Liver (tissue), 9 donors: ENCODE data around the gene LARGE1. TPM values are rescaled to one million over a fixed set of nuclear protein-coding genes. Genes with fewer than 3 reads are reported as not detected.
A peak's percentile ranks its signal among the peaks of the same experiment; 100 is the strongest.

ENCODE experiments used
- DNase-seq: peaks from one replicate; pipeline ENCODE4 v3.0.0-alpha.2; 2017; ENCODE audit warnings: low spot score
- H3K27ac ChIP-seq, 2 donors: one replicate each; pipeline ENCODE4 v1.7.0; 2013; ENCODE audit warnings: inconsistent platforms in 2 of 2, low read length in 2 of 2, control low read depth in 1 of 2, low read depth in 1 of 2, mild to moderate bottlenecking in 1 of 2
- H3K27me3 ChIP-seq, 4 donors: one replicate each; pipeline versions ENCODE4 v1.6.1 to v1.7.0; 2013; ENCODE audit warnings: low read length in 3 of 4, inconsistent platforms in 1 of 4, mild to moderate bottlenecking in 1 of 4, moderate library complexity in 1 of 4; ENCODE audit not compliant: control insufficient read depth in 4 of 4, insufficient read depth in 4 of 4
- H3K36me3 ChIP-seq, 4 donors: one replicate each; pipeline versions ENCODE4 v1.6.1 to v1.7.0; 2013; ENCODE audit warnings: low read length in 3 of 4, mild to moderate bottlenecking in 3 of 4, low read depth in 1 of 4, moderate library complexity in 1 of 4; ENCODE audit not compliant: control insufficient read depth in 4 of 4, insufficient read depth in 3 of 4
- H3K4me1 ChIP-seq, 4 donors: one replicate each; pipeline versions ENCODE4 v1.6.1 to v1.7.0; 2013; ENCODE audit warnings: low read length in 3 of 4, mild to moderate bottlenecking in 3 of 4, moderate library complexity in 1 of 4; ENCODE audit not compliant: control insufficient read depth in 4 of 4, insufficient read depth in 4 of 4
- H3K4me3 ChIP-seq, 3 donors: one replicate each; pipeline versions ENCODE4 v1.6.1 to v1.7.0; 2013; ENCODE audit warnings: low read length in 3 of 3, control low read depth in 1 of 3, low read depth in 1 of 3, mild to moderate bottlenecking in 1 of 3
- H3K9ac ChIP-seq, 2 donors: one replicate each; pipeline ENCODE4 v1.7.0; 2013; ENCODE audit warnings: low read length in 2 of 2, mild to moderate bottlenecking in 2 of 2, moderate library complexity in 2 of 2, control low read depth in 1 of 2, low read depth in 1 of 2
- H3K9me3 ChIP-seq, 4 donors: one replicate each; pipeline versions ENCODE4 v1.6.1 to v1.7.0; 2013; ENCODE audit warnings: low read length in 3 of 4; ENCODE audit not compliant: control insufficient read depth in 4 of 4
- EGR1 ChIP-seq, 2 donors: IDR thresholded peaks; 2 replicates each; pipeline ENCODE4 v1.6.1; 2016 to 2018; ENCODE audit warnings: antibody characterized with exemption in 2 of 2, low read depth in 2 of 2
- FOXA1 ChIP-seq: IDR thresholded peaks from 2 replicates; pipeline ENCODE4 v1.6.1; 2016; ENCODE audit warnings: antibody characterized with exemption
- FOXA2 ChIP-seq: IDR thresholded peaks from 2 replicates; pipeline ENCODE4 v1.6.1; 2016; ENCODE audit warnings: antibody characterized with exemption
- HNF4G ChIP-seq: IDR thresholded peaks from 2 replicates; pipeline ENCODE4 v1.6.1; 2016; ENCODE audit warnings: antibody characterized with exemption
- JUND ChIP-seq, 2 donors: IDR thresholded peaks; 2 replicates each; pipeline ENCODE4 v1.6.1; 2016; ENCODE audit warnings: antibody characterized with exemption in 2 of 2
- NR2F2 ChIP-seq: IDR thresholded peaks from 2 replicates; pipeline ENCODE4 v1.6.1; 2016; ENCODE audit warnings: antibody characterized with exemption
- RXRA ChIP-seq, 2 donors: IDR thresholded peaks; 2 replicates each; pipeline ENCODE4 v1.6.1; 2017 to 2018; ENCODE audit warnings: antibody characterized with exemption in 2 of 2, mild to moderate bottlenecking in 1 of 2
- SP1 ChIP-seq: IDR thresholded peaks from 2 replicates; pipeline ENCODE4 v1.6.1; 2018; ENCODE audit warnings: antibody characterized with exemption, mild to moderate bottlenecking
- TAF1 ChIP-seq: conservative IDR thresholded peaks from 2 replicates; pipeline ENCODE4 v1.6.1; 2016; ENCODE audit warnings: antibody characterized with exemption, mild to moderate bottlenecking
- WGBS: extraction: QIAGEN DNeasy Blood & Tissue Kit; methylation state at CpG from one replicate; pipeline ENCODE4 v1.1.7; 2013; 5-methylcytosine and 5-hydroxymethylcytosine counted together
- polyA plus RNA-seq, 2 donors: library from polyadenylated mRNA; stranded (reverse) in 1 of 2; unstranded in 1 of 2; fragments of 200-250 nt in 1 of 2; fragments of >200 nt in 1 of 2; fragmentation: Nextera tagmentation in 1 of 2; extraction: Ambion mirVana in 1 of 2; gene quantifications; one replicate each; pipeline versions ENCODE4 v1.2.1 to v1.2.3, GENCODE V29; 2013 to 2015
- total RNA-seq, 2 donors: library from RNA; depleted of rRNA; stranded (reverse); fragments of >200 nt; gene quantifications; one replicate each; pipeline ENCODE4 v1.2.3, GENCODE V29; 2014
- TF ChIP-seq, protein P1 (sequence below): IDR thresholded peaks from 2 replicates; pipeline ENCODE4 v1.6.1; 2016; ENCODE audit warnings: antibody characterized with exemption
- TF ChIP-seq, protein P2 (sequence below): IDR thresholded peaks from 2 replicates; pipeline ENCODE4 v1.6.1; 2016; ENCODE audit warnings: antibody characterized with exemption
- TF ChIP-seq, protein P3 (sequence below): IDR thresholded peaks from 2 replicates; pipeline ENCODE4 v1.6.1; 2016; ENCODE audit warnings: antibody characterized with exemption
- TF ChIP-seq, protein P4 (sequence below): IDR thresholded peaks from 2 replicates; pipeline ENCODE4 v1.6.1; 2016; ENCODE audit warnings: antibody characterized with exemption, mild to moderate bottlenecking
- donor health status: healthy.
- donor health status: healthy.
- donor health status: healthy.
- donor health status: healthy.
- donor health status: healthy.

LARGE1 gene
- total RNA-seq = 10 to 100 TPM in 1 of 2 donors, 1 to 10 TPM in 1; 4.7 to 14.1 TPM
- 1 to 10 TPM; 2.3 to 6.7 TPM for polyA plus RNA-seq

DNA sequence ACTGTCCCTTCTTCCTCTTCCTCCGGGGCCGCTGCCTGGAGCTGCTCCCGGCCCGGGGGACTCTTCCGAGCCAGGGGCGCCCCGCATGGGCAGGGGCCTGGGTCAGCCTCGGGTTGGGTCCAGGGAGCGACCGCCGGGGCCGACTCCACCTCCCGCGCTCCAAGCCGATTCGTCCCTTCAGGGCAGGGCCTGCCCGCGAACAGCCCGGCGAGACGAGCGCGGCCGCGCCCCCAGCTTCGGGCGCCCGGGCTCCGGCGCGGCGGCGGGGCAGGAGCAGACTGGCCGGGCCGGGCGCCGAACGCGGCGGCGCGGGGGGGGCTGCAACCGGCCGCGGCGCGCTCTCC is at the start of gene LARGE1:
TSS of gene LARGE1 (minus strand) at position 280 of the 344 bp plus-strand sequence.
- 2% methylated on average over 47 of the region's 47 CpGs for WGBS
- Histone ChIP-seq H3K4me1 (peaks cover 0 to 38% (median 32%) of the 10 kb centered on the region in 4 donors), H3K27me3 (no peaks in the 10 kb centered on the region)

DNA sequence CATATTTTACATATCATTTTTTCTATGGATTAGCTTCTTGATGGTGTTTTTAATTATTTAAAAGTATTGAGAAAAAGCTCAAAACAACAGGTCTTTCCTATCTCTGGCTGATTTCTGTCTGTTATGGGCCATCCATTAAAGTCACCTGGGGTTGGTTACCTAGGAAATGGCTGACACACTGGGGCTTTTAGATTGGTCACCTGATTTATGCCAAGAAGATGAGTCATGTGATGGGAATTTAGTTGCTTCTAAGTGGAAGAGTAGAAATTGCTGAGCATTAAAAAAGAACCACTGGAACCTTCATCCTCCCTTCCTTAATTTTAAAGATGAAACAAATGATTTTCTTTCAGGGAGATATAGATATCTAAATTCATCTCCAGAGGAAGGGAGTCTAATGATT is 48.8 kb upstream of the LARGE1 start:
- peaks cover 0 to 6% (median 0%) of the 10 kb centered on the region in 4 donors for H3K4me1 ChIP-seq
- no peak overlapping the region for H3K4me3 ChIP-seq
- H3K9ac ChIP-seq = no peak overlapping the region
- no peak overlapping the region for H3K27ac ChIP-seq
- no peaks in the 10 kb centered on the region for H3K27me3 ChIP-seq
- DNase-seq = no peak
- H3K9me3 ChIP-seq = no peaks in the 10 kb centered on the region
- no peaks in the 10 kb centered on the region for H3K36me3 ChIP-seq
- TF ChIP-seq HNF4G (no peak), FOXA1 (no peak), FOXA2 (no peak), SP1 (no peak), EGR1 (IDR thresholded peaks at IDR 0.05; ENCODE audit: low read depth in 2 of 2) (no peak), TAF1 (no peak), RXRA (IDR thresholded peaks at IDR 0.05) (no peak), NR2F2 (no peak)
- TF ChIP-seq, protein P1, sequence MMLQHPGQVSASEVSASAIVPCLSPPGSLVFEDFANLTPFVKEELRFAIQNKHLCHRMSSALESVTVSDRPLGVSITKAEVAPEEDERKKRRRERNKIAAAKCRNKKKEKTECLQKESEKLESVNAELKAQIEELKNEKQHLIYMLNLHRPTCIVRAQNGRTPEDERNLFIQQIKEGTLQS = no peak
- TF ChIP-seq, protein P2, sequence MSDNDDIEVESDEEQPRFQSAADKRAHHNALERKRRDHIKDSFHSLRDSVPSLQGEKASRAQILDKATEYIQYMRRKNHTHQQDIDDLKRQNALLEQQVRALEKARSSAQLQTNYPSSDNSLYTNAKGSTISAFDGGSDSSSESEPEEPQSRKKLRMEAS = no peak
- TF ChIP-seq, protein P3, sequence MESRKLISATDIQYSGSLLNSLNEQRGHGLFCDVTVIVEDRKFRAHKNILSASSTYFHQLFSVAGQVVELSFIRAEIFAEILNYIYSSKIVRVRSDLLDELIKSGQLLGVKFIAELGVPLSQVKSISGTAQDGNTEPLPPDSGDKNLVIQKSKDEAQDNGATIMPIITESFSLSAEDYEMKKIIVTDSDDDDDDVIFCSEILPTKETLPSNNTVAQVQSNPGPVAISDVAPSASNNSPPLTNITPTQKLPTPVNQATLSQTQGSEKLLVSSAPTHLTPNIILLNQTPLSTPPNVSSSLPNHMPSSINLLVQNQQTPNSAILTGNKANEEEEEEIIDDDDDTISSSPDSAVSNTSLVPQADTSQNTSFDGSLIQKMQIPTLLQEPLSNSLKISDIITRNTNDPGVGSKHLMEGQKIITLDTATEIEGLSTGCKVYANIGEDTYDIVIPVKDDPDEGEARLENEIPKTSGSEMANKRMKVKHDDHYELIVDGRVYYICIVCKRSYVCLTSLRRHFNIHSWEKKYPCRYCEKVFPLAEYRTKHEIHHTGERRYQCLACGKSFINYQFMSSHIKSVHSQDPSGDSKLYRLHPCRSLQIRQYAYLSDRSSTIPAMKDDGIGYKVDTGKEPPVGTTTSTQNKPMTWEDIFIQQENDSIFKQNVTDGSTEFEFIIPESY = no peak

More for the DNA sequence above, at the start of gene LARGE1:
- H3K9ac ChIP-seq = peak within 1 kb of the TSS in 1 of 2 donors; percentile 73
- H3K4me3 ChIP-seq = peak within 1 kb of the TSS; percentile 66 to 84 (median 81)
- H3K36me3 ChIP-seq = no peaks in the 10 kb centered on the region
- no peaks in the 10 kb centered on the region for H3K9me3 ChIP-seq
- no peak for TF ChIP-seq EGR1 (IDR thresholded peaks at IDR 0.05; ENCODE audit: low read depth in 2 of 2)
- TF ChIP-seq FOXA1 = no peak
- no peak for TF ChIP-seq JUND (IDR thresholded peaks at IDR 0.05)
- TF ChIP-seq, protein P2 = no peak
- TF ChIP-seq, protein P4, sequence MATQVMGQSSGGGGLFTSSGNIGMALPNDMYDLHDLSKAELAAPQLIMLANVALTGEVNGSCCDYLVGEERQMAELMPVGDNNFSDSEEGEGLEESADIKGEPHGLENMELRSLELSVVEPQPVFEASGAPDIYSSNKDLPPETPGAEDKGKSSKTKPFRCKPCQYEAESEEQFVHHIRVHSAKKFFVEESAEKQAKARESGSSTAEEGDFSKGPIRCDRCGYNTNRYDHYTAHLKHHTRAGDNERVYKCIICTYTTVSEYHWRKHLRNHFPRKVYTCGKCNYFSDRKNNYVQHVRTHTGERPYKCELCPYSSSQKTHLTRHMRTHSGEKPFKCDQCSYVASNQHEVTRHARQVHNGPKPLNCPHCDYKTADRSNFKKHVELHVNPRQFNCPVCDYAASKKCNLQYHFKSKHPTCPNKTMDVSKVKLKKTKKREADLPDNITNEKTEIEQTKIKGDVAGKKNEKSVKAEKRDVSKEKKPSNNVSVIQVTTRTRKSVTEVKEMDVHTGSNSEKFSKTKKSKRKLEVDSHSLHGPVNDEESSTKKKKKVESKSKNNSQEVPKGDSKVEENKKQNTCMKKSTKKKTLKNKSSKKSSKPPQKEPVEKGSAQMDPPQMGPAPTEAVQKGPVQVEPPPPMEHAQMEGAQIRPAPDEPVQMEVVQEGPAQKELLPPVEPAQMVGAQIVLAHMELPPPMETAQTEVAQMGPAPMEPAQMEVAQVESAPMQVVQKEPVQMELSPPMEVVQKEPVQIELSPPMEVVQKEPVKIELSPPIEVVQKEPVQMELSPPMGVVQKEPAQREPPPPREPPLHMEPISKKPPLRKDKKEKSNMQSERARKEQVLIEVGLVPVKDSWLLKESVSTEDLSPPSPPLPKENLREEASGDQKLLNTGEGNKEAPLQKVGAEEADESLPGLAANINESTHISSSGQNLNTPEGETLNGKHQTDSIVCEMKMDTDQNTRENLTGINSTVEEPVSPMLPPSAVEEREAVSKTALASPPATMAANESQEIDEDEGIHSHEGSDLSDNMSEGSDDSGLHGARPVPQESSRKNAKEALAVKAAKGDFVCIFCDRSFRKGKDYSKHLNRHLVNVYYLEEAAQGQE = no peak
- TF ChIP-seq NR2F2 = no peak
- H3K27ac ChIP-seq = peak within 1 kb of the TSS; percentile 73 to 83
- DNase-seq = peak; percentile 41
